ENCODE data around the gene IL2.

DNA sequence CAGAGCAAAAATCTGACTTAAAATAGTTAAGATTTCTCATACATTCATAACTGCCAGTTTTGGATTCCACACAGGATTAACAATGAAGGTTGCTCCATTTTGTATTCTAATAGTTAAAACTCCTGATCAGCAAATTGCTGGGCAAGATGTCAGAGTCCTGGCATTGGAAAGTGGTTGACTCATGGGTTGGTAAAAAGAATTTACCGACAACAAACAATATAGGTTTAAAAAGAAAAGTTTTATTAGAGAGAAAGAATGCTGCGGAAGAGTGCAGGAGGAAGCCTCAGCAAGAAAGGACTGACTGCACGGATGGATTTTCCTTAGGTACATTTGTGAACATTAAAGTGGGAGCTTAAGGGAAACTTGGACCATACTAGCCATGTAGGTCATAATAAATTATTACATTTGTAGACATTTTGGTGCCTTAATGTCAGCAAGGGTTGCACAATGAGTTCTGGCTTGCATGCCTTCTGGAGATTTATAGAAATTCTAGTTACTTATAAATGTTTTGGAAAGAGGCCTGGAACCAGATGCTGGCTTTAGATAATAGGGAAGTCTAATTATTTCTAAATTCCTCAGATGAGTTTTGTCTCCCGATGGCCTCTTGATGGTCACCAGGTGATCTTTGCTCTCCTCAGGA lies 25.4 kb upstream of the IL2 start:
- TF ChIP-seq, protein P1, sequence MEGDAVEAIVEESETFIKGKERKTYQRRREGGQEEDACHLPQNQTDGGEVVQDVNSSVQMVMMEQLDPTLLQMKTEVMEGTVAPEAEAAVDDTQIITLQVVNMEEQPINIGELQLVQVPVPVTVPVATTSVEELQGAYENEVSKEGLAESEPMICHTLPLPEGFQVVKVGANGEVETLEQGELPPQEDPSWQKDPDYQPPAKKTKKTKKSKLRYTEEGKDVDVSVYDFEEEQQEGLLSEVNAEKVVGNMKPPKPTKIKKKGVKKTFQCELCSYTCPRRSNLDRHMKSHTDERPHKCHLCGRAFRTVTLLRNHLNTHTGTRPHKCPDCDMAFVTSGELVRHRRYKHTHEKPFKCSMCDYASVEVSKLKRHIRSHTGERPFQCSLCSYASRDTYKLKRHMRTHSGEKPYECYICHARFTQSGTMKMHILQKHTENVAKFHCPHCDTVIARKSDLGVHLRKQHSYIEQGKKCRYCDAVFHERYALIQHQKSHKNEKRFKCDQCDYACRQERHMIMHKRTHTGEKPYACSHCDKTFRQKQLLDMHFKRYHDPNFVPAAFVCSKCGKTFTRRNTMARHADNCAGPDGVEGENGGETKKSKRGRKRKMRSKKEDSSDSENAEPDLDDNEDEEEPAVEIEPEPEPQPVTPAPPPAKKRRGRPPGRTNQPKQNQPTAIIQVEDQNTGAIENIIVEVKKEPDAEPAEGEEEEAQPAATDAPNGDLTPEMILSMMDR (conservative IDR thresholded peaks at IDR 0.05): no peak
- no peak for TF ChIP-seq ZFX (IDR thresholded peaks at IDR 0.05)

All from C4-2B (cell line).